K562 (cell line): Measurements from ENCODE around the gene ZCWPW1. TPM values are rescaled to one million over a fixed set of nuclear protein-coding genes. Genes with fewer than 3 reads are reported as not detected.
A peak's percentile ranks its signal among the peaks of the same experiment; 100 is the strongest.

Source experiments
- ATAC-seq: fragments of 200-7000 bp; cut with Tn5 transposase; 3 replicates; pipeline ENCODE4 v1.9.1; 2020; ENCODE audit warnings: moderate library complexity
- BruUV-seq: library from RNA; stranded (reverse); fragments of 400-500 nt; replicated peaks from 2 replicates; lab custom pipeline; 2021; lab: Mats Ljungman, UMichigan
- CTCF ChIA-PET: fragments of 300-600 bp; formaldehyde crosslinking; extraction: SDS; loops from one replicate; lab custom pipeline; 2021; ENCODE audit warnings: low intra/inter-chr PET ratio; lab: Yijun Ruan, JAX
- POLR2A ChIA-PET: fragments of 300-600, 350-650 bp; sonication (Branson Sonifier 250); formaldehyde crosslinking; extraction: SDS; loops from one replicate; lab custom pipeline; 2021; ENCODE audit warnings: antibody characterized with exemption, inconsistent platforms; lab: Yijun Ruan, JAX
- DNase-seq, 4 experiments: peaks; one replicate each; pipeline versions ENCODE4 v3.0.0 to v3.0.0-alpha.2; 2011 to 2018; ENCODE audit warnings: low spot score in 3 of 4, mixed read lengths in 3 of 4; ENCODE audit errors: extremely low read depth in 1 of 4
- FAIRE-seq: peaks from 2 replicates; lab custom pipeline; 2011; peaks lifted over from hg19 to GRCh38; lab: Jason Lieb, UNC
- H2AFZ ChIP-seq: 2 replicates; pipeline ENCODE4 v1.6.0; 2011; ENCODE audit warnings: low read depth, low read length, control low read depth, inconsistent platforms
- H3K27ac ChIP-seq: fragments of 200-600 bp; 3 replicates; pipeline ENCODE4 v1.8.0; 2011; ENCODE audit warnings: low read depth, mild to moderate bottlenecking, control low read depth, inconsistent platforms, low read length, moderate library complexity, mixed read lengths; ENCODE audit errors: extremely low read depth
- H3K27me3 ChIP-seq, 2 experiments: fragments of 300-600 bp in 1 of 2; 2 replicates in 1 of 2; 3 replicates in 1 of 2; pipeline versions ENCODE4 v1.6.0 to v1.8.0; 2011; ENCODE audit warnings: inconsistent platforms in 2 of 2, low read length in 2 of 2, mild to moderate bottlenecking in 1 of 2, mixed read lengths in 1 of 2, moderate library complexity in 1 of 2; ENCODE audit not compliant: control insufficient read depth in 2 of 2, insufficient read depth in 2 of 2
- H3K36me3 ChIP-seq: fragments of 300-600 bp; 3 replicates; pipeline ENCODE4 v1.8.0; 2011; ENCODE audit warnings: mild to moderate bottlenecking, low read length, inconsistent platforms; ENCODE audit not compliant: control insufficient read depth, insufficient read depth
- H3K4me1 ChIP-seq, 2 experiments: fragments of 200-600 bp in 1 of 2; replicated peaks in 1 of 2; 2 replicates in 1 of 2; 3 replicates in 1 of 2; pipeline versions ENCODE4 v1.5.1 to v1.8.0; 2011; ENCODE audit warnings: inconsistent platforms in 2 of 2, low read length in 2 of 2, mild to moderate bottlenecking in 1 of 2, mixed read lengths in 1 of 2, moderate library complexity in 1 of 2; ENCODE audit not compliant: control insufficient read depth in 2 of 2, insufficient read depth in 2 of 2
- H3K4me2 ChIP-seq: 2 replicates; pipeline ENCODE4 v1.6.1; 2011; ENCODE audit warnings: low read length, control low read depth, inconsistent platforms, mixed read lengths; ENCODE audit not compliant: insufficient read depth
- H3K4me3 ChIP-seq: fragments of 200-600 bp; sonication (generic), shearing (Covaris generic); 2 replicates; pipeline ENCODE4 v1.5.1; 2016; ENCODE audit warnings: control low read depth, inconsistent platforms
- H3K79me2 ChIP-seq: fragments of 200-600 bp; 3 replicates; pipeline ENCODE4 v1.8.0; 2011; ENCODE audit warnings: low read length, inconsistent platforms; ENCODE audit not compliant: control insufficient read depth, insufficient read depth
- H3K9ac ChIP-seq, 2 experiments: 2 replicates each; pipeline versions ENCODE4 v1.6.0 to v1.6.1; 2011; ENCODE audit warnings: low read depth in 2 of 2, low read length in 2 of 2, control low read depth in 1 of 2, inconsistent platforms in 1 of 2, mild to moderate bottlenecking in 1 of 2, mixed read lengths in 1 of 2; ENCODE audit not compliant: insufficient read depth in 1 of 2
- H3K9me1 ChIP-seq: one replicate; pipeline ENCODE4 v1.6.0; 2011; ENCODE audit warnings: inconsistent platforms, mild to moderate bottlenecking, low read length, moderate library complexity; ENCODE audit not compliant: control insufficient read depth, insufficient read depth
- H3K9me3 ChIP-seq: replicated peaks from 2 replicates; pipeline ENCODE4 v1.5.1; 2011; ENCODE audit warnings: low read depth, low read length, inconsistent platforms; ENCODE audit not compliant: control insufficient read depth, insufficient read depth
- H4K20me1 ChIP-seq: replicated peaks from 2 replicates; pipeline ENCODE4 v1.6.1; 2011; ENCODE audit warnings: low read length, inconsistent platforms, mixed read lengths; ENCODE audit not compliant: control insufficient read depth, insufficient read depth
- C11orf30 ChIP-seq: fragments of 450-650 bp; IDR thresholded peaks from 2 replicates; pipeline ENCODE4 v1.6.1; 2016; ENCODE audit warnings: low read depth, mild to moderate bottlenecking
- HCFC1 ChIP-seq: IDR thresholded peaks from 2 replicates; pipeline ENCODE4 v1.6.1; 2012; ENCODE audit warnings: low read depth, low read length, improper control_type of control experiment
- HIVEP1 ChIP-seq: fragments of 250-450 bp; sonication (Bioruptor Pico); IDR thresholded peaks from 2 replicates; pipeline ENCODE4 v1.4.0; 2020; ENCODE audit warnings: mild to moderate bottlenecking
- KLF6 ChIP-seq: fragments of 250-450 bp; sonication (Bioruptor Pico); IDR thresholded peaks from 2 replicates; pipeline ENCODE4 v1.4.0; 2020; ENCODE audit warnings: mild to moderate bottlenecking, moderate library complexity, borderline replicate concordance
- POLR2AphosphoS5 ChIP-seq: IDR thresholded peaks from 2 replicates; pipeline ENCODE4 v1.6.1; 2011; ENCODE audit warnings: mild to moderate bottlenecking, low read depth, low read length, moderate library complexity; ENCODE audit not compliant: control insufficient read depth, insufficient read depth
- SMARCA5 ChIP-seq: fragments of 450-650 bp; IDR thresholded peaks from 2 replicates; pipeline ENCODE4 v1.6.1; 2016
- SMARCE1 ChIP-seq: fragments of 450-650 bp; IDR thresholded peaks from 2 replicates; pipeline ENCODE4 v1.7.1; 2016; ENCODE audit warnings: mild to moderate bottlenecking
- SPI1 ChIP-seq: IDR thresholded peaks from 2 replicates; pipeline ENCODE4 v1.6.1; 2011; ENCODE audit warnings: low read depth, low read length, control low read depth, borderline replicate concordance
- ZNF140 ChIP-seq: fragments of 250-450 bp; sonication (Bioruptor Pico); IDR thresholded peaks from 2 replicates; pipeline ENCODE4 v1.8.0; 2021; ENCODE audit warnings: moderate library complexity, mild to moderate bottlenecking, inconsistent platforms
- ZNF316 ChIP-seq: fragments of 450-650 bp; IDR thresholded peaks from 2 replicates; pipeline ENCODE4 v1.6.1; 2016
- ZNF408 ChIP-seq: fragments of 250-450 bp; sonication (Bioruptor Pico); IDR thresholded peaks from 2 replicates; pipeline ENCODE4 v1.4.0; 2020; ENCODE audit warnings: low read depth, mild to moderate bottlenecking, moderate library complexity
- WGBS: fragments of 100-300 bp; shearing (Covaris generic); methylation state at CpG from one replicate; pipeline ENCODE4 v1.1.6; 2016; ENCODE audit warnings: low coverage, mixed read lengths; ENCODE audit not compliant: insufficient coverage; ENCODE audit errors: missing lambda C conversion rate; 5-methylcytosine and 5-hydroxymethylcytosine counted together
- in situ Hi-C: fragments of 300-500 bp; cut with MboI; formaldehyde crosslinking; loops from 4 replicates; pipeline ENCODE4 v1.15.0; 2018; ENCODE audit warnings: inconsistent platforms, mixed read lengths
- intact Hi-C: fragments of 100-400 bp; cut with micrococcal nuclease; formaldehyde crosslinking; loops from 2 replicates; pipeline ENCODE4 v1.14.2; 2022
- polyA plus RNA-seq, 8 experiments: library from polyadenylated mRNA; depleted of rRNA in 4 of 8; stranded (reverse) in 5 of 8; unstranded in 3 of 8; fragments of >200 nt; fragmentation: Nextera tagmentation in 2 of 8; fragmentation: Illumina TruSeq in 1 of 8; extraction: Ambion mirVana in 2 of 8; extraction: Trizol in 1 of 8; gene quantifications; 2 replicates each; pipeline versions ENCODE4 v1.2.1 to v1.2.3, GENCODE V29; 2011 to 2014; ENCODE audit warnings: inconsistent platforms in 1 of 8, missing spikeins in 1 of 8
- total RNA-seq, 7 experiments: library from RNA; depleted of rRNA in 6 of 7; stranded (reverse); fragments of >200 nt in 6 of 7; fragmentation: Illumina TruSeq in 2 of 7; extraction: Trizol in 2 of 7; gene quantifications; 2 replicates each; pipeline versions ENCODE4 v1.2.1 to v1.2.3, GENCODE V29; 2011 to 2021; ENCODE audit warnings: low replicate concordance in 1 of 7

ZCWPW1 gene
- total and polyA plus RNA-seq, 9 of the 15 experiments (the other 6 are each of a cell fraction or from before 2014, with no cell fraction given), result 0.18 to 1.7 (median 1.2) TPM

DNA sequence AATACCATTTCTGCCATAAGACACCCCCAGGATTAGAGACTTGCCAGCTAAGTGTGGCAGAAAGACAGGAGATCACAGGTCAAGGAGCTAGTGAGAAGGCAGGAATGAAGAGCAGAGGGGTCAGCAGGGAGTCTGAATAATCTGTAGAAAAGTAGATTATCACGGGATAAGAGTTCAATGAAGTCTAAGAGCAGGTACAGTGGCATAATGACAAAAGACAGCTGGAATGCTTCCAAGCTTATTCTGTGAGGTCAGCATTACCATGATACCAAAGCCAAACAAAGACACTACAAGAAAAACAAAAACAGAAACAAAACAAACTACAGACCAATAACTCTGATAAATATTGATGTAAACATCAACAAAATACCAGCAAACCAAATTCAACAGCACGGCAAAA lies 34.4 kb downstream of the ZCWPW1 start:
- WGBS, result 0% methylated on average over 2 of the region's 2 CpGs
- Histone ChIP-seq H3K4me3 (no peak overlapping the region), H3K9me3 (no peaks in the 10 kb centered on the region), H4K20me1 (no peaks in the 10 kb centered on the region), H3K27ac (no peak overlapping the region), H3K4me1 (peaks cover 0 to 11% of the 10 kb centered on the region in 2 experiments; a peak in 2 of 5 replicates), H3K9me1 (no peaks in the 10 kb centered on the region), H3K9ac (no peak overlapping the region), H2AFZ (no peak overlapping the region), H3K36me3 (no peaks in the 10 kb centered on the region), H3K4me2 (no peak overlapping the region), H3K79me2 (no peaks in the 10 kb centered on the region), H3K27me3 (peaks cover 18 to 24% of the 10 kb centered on the region in 2 experiments; a peak in 4 of 5 replicates)
- TF ChIP-seq SMARCE1 (no peak), ZNF316 (peak; percentile 70), C11orf30 (peak; percentile 42; the same call in 1 of the 2 replicates), HCFC1 (no peak)
- ATAC-seq, result no peak
- DNase-seq, result no peak
- FAIRE-seq, result no peak
- intact Hi-C loops (no loop called here), in situ Hi-C loops (no loop called here)
- ChIA-PET CTCF (no interaction called here), POLR2A (interaction anchor here (1.0 kb wide), 2 partner anchors 9 to 14 kb away, joined by 3 to 4 read pairs; no protein-coding TSS in a partner anchor)
- no TSS peak for BruUV-seq

DNA sequence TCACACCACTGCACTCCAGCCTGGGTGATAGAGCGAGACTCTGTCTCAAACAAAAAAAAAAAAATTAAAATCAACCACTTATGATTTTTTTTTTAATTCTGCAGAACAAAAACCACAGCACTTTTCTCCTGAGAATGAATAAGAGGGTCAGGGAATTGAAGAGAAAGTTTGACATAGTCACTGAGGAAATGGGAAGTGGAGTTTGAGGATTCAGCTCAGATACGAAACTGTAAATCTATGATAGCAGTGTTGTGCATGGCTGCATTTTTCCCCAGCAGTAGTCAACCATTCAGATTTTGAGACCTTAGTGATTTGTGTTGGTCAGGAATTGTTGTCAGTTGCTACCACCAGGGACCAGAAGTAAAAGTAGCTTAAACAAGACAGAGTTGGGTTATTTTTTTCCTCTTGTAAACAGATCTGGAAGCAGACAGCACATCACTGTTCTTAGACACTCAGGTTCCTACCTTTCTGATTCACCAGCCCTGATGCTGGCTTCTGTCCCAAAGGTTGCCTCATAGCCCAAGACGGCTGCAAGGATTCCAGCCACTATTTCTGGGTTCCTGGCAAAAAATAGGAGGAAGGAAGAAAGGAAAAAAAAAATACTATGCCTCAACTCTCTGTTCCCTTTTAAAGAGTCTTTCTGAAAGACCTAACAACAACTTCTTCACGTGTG lies 35.1 kb downstream of the ZCWPW1 start:
- DNase-seq (no peak), ATAC-seq (no peak), FAIRE-seq (peak; percentile 40)
- H3K4me3 ChIP-seq, result no peak overlapping the region
- no peaks in the 10 kb centered on the region for H3K9me3 ChIP-seq
- intact Hi-C loops (no loop called here), in situ Hi-C loops (no loop called here)
- WGBS, result 5% methylated on average over 4 of the region's 4 CpGs
- peaks cover 18 to 24% of the 10 kb centered on the region in 2 experiments; a peak in 4 of 5 replicates for H3K27me3 ChIP-seq
- H3K4me1 ChIP-seq, result peaks cover 0 to 11% of the 10 kb centered on the region in 2 experiments; a peak in 2 of 5 replicates
- H3K79me2 ChIP-seq, result no peaks in the 10 kb centered on the region
- H3K27ac ChIP-seq, result no peak overlapping the region
- H2AFZ ChIP-seq, result no peak overlapping the region
- H3K36me3 ChIP-seq, result no peaks in the 10 kb centered on the region
- no peak overlapping the region for H3K9ac ChIP-seq
- H4K20me1 ChIP-seq, result no peaks in the 10 kb centered on the region
- H3K4me2 ChIP-seq, result no peak overlapping the region
- ChIA-PET CTCF (no interaction called here), POLR2A (interaction anchor here (1.0 kb wide), 3 partner anchors 9 to 19 kb away, joined by 3 to 5 read pairs (median 4); no protein-coding TSS in a partner anchor)
- BruUV-seq, result no TSS peak
- H3K9me1 ChIP-seq, result no peaks in the 10 kb centered on the region
- TF ChIP-seq ZNF408 (CRISPR knock-in tag), result no peak
- TF ChIP-seq SPI1, result peak; percentile 41; the same call in 1 of the 2 replicates
- TF ChIP-seq ZNF140, result no peak
- TF ChIP-seq POLR2AphosphoS5, result no peak
- TF ChIP-seq KLF6, result no peak
- no peak for TF ChIP-seq HIVEP1 (CRISPR knock-in tag)
- 0 out of 2 replicates have a peak, but pooled peaks have one; percentile 21 for TF ChIP-seq SMARCA5
